K562 treated with DMSO at 1 percent for 4 hours (cell line): ENCODE data around the gene PHF21A. TPM values are rescaled to one million over a fixed set of nuclear protein-coding genes. Genes with fewer than 3 reads are reported as not detected.

Experiments
- total RNA-seq: library from RNA; unstranded; fragments of 300-600 nt; gene quantifications from 2 replicates; pipeline ENCODE4 v1.2.3, GENCODE V29; 2022; ENCODE audit not compliant: insufficient read depth

Gene PHF21A
- 15.8 and 19.3 TPM in 2 replicates for total RNA-seq

GRCh38 chr11:46121301-46121723 lies at the start of gene PHF21A:
Gene PHF21A (minus strand): TSS chr11:46121454. CDS start chr11:46084219, 37,235 bp downstream.

GRCh38 chr11:45922425-45923082 lies 198.7 kb downstream of the PHF21A start, which contains the start of gene LARGE2:
Gene LARGE2 (plus strand): TSS chr11:45922656. CDS start chr11:45922883, 227 bp downstream.

GRCh38 chr11:45917623-45918330 lies 203.5 kb downstream of the PHF21A start, which contains the start of gene PEX16:
Gene PEX16 (minus strand): TSS chr11:45917877. CDS start chr11:45917811, 66 bp downstream.

GRCh38 chr11:45906965-45907611 lies 214.2 kb downstream of the PHF21A start, which contains the start of gene FREY1:
Gene FREY1 (minus strand): TSS chr11:45907271. CDS start chr11:45907245, 26 bp downstream.

GRCh38 chr11:45885274-45885920 lies 235.9 kb downstream of the PHF21A start, which contains the start of gene MAPK8IP1:
Gene MAPK8IP1 (plus strand): TSS chr11:45885651. CDS start chr11:45885821, 170 bp downstream.

Other genes with a start within 250 kb of the PHF21A start
- 2.7 and 4.4 TPM in 2 replicates for gene MAPK8IP1, start 235.8 kb downstream of the PHF21A start, total RNA-seq
- 2.8 TPM in 1 of 2 replicates, not detected in the other for gene FREY1, start 214.2 kb downstream of the PHF21A start, total RNA-seq
- 23.9 and 36.8 TPM in 2 replicates for gene PEX16, start 203.6 kb downstream of the PHF21A start, total RNA-seq
- gene LARGE2, start 198.8 kb downstream of the PHF21A start, total RNA-seq: 4.9 and 5.5 TPM in 2 replicates
- 18.0 and 23.3 TPM in 2 replicates for gene CREB3L1, start 156.2 kb upstream of the PHF21A start, total RNA-seq
- 80.3 and 94.2 TPM in 2 replicates for gene DGKZ, start 226.0 kb upstream of the PHF21A start, total RNA-seq